Transverse colon (tissue), 4 donors: ENCODE data around the gene SIRT5. TPM values are rescaled to one million over a fixed set of nuclear protein-coding genes. Genes with fewer than 3 reads are reported as not detected.

Experiments
- DNase-seq: peaks from one replicate; pipeline ENCODE4 v3.0.0-alpha.2; 2019
- H3K27ac ChIP-seq, 4 donors: fragments of 200-600 bp; sonication (generic); 2 replicates each; pipeline ENCODE4 v1.5.1; 2016 to 2018; ENCODE audit warnings: inconsistent platforms in 4 of 4
- H3K27me3 ChIP-seq: fragments of 200-600 bp; sonication (generic); 2 replicates; pipeline ENCODE4 v1.5.1; 2017; ENCODE audit warnings: inconsistent platforms
- H3K36me3 ChIP-seq, 4 donors: fragments of 200-600 bp; sonication (generic); 2 replicates each; pipeline ENCODE4 v1.5.1; 2017 to 2019; ENCODE audit warnings: inconsistent platforms in 4 of 4
- H3K4me1 ChIP-seq, 4 donors: fragments of 200-600 bp; sonication (generic); 2 replicates each; pipeline ENCODE4 v1.5.1; 2017 to 2020; ENCODE audit warnings: inconsistent platforms in 4 of 4
- H3K4me3 ChIP-seq, 4 donors: fragments of 200-600 bp; sonication (generic); 1 replicate in 1 of 4; 2 replicates in 3 of 4; pipeline versions ENCODE4 v1.5.1 to v1.6.1; 2017 to 2019; ENCODE audit warnings: inconsistent platforms in 4 of 4
- H3K9me3 ChIP-seq, 2 donors: fragments of 200-600 bp; sonication (generic); 2 replicates each; pipeline ENCODE4 v1.5.1; 2017 to 2019; ENCODE audit warnings: inconsistent platforms in 2 of 2
- CTCF ChIP-seq, 5 experiments: fragments of 200-600 bp in 3 of 5; fragments of 450-650 bp in 2 of 5; sonication (generic) in 3 of 5; IDR thresholded peaks; 1 replicate in 2 of 5; 2 replicates in 3 of 5; pipeline ENCODE4 v1.5.1; 2016 to 2017; ENCODE audit warnings: antibody characterized with exemption in 5 of 5, inconsistent platforms in 3 of 5, mild to moderate bottlenecking in 2 of 5, moderate library complexity in 1 of 5
- EP300 ChIP-seq: sonication (generic); formaldehyde crosslinking; IDR thresholded peaks from one replicate; pipeline ENCODE4 v1.6.1; 2017; ENCODE audit warnings: antibody characterized with exemption, low read depth
- POLR2A ChIP-seq: fragments of 450-650 bp; IDR thresholded peaks from one replicate; pipeline ENCODE4 v1.6.1; 2016; ENCODE audit warnings: antibody characterized with exemption, mild to moderate bottlenecking, moderate library complexity
- POLR2AphosphoS5 ChIP-seq, 3 donors: sonication (generic); formaldehyde crosslinking; IDR thresholded peaks; one replicate each; pipeline ENCODE4 v1.6.1; 2016; ENCODE audit warnings: antibody characterized with exemption in 3 of 3
- WGBS, 2 donors: methylation state at CpG; one replicate each; pipeline ENCODE4 v1.1.5; 2018; ENCODE audit warnings: low coverage in 1 of 2; 5-methylcytosine and 5-hydroxymethylcytosine counted together
- in situ Hi-C, 4 donors: fragments of 200-750 bp; cut with MboI; loops; one replicate each; pipeline versions ENCODE4 v1.15.0 to v1.15.1; 2017; ENCODE audit warnings: low sequenced_read_pairs in 3 of 4, low pct_ligation_motif_present in 1 of 4, low pct_unique_long_range_greater_than_20kb in 1 of 4
- intact Hi-C: fragments of 100-400 bp; cut with DNase I; formaldehyde crosslinking; loops from one replicate; pipeline ENCODE4 v1.15.1; 2023; ENCODE audit warnings: low total_unique reads
- total RNA-seq, 4 donors: library from RNA; depleted of rRNA; stranded (reverse); fragments of >200 nt; gene quantifications; one replicate each; pipeline ENCODE4 v1.1.0, GENCODE V29; 2016

SIRT5 gene
- total RNA-seq, 4 donors from 2014 or later: 10.1 to 21.0 (median 13.9) TPM

- TF ChIP-seq POLR2A (no peak), EP300 (no peak)
- no peak for DNase-seq
- Histone ChIP-seq H3K4me1 (no peaks in the 10 kb centered on the region), H3K4me3 (no peak overlapping the region), H3K27me3 (no peaks in the 10 kb centered on the region), H3K27ac (no peak overlapping the region), H3K36me3 (peaks cover 0 to 50% (median 7%) of the 10 kb centered on the region in 4 donors), H3K9me3 (no peaks in the 10 kb centered on the region)
- in situ Hi-C loops (no loop called here), intact Hi-C loops (no loop called here)
- 56 to 63% methylated on average over 4 of the region's 4 CpGs for WGBS, 2 donors
These were observed 55.2 kb downstream of the SIRT5 start for GRCh38 chr6:13629459-13630116.

- peaks cover 0 to 43% (median 4%) of the 10 kb centered on the region in 4 donors for H3K36me3 ChIP-seq
- intact Hi-C loops: no loop called here
These were observed 56.1 kb downstream of the SIRT5 start for GRCh38 chr6:13630499-13630898.

GRCh38 chr6:13633343-13633742, 58.9 kb downstream of the SIRT5 start:
- H3K27me3 ChIP-seq: no peaks in the 10 kb centered on the region
- no peak for DNase-seq
- H3K4me1 ChIP-seq: no peaks in the 10 kb centered on the region
- 93 to 100% methylated on average over 2 of the region's 2 CpGs for WGBS, 2 donors
- H3K36me3 ChIP-seq: peaks cover 0 to 35% (median 7%) of the 10 kb centered on the region in 4 donors
- H3K4me3 ChIP-seq: no peak overlapping the region
- intact Hi-C loops (no loop called here), in situ Hi-C loops (no loop called here)
- no peaks in the 10 kb centered on the region for H3K9me3 ChIP-seq
- H3K27ac ChIP-seq: no peak overlapping the region
- TF ChIP-seq EP300 (no peak), POLR2AphosphoS5 (IDR thresholded peaks at IDR 0.05) (no peak), POLR2A (no peak), CTCF (IDR thresholded peaks at IDR 0.05) (no peak)

More at GRCh38 chr6:13630499-13630898, 56.1 kb downstream of the SIRT5 start:
- Histone ChIP-seq H3K4me3 (no peak overlapping the region), H3K4me1 (no peaks in the 10 kb centered on the region), H3K27ac (no peak overlapping the region), H3K27me3 (no peaks in the 10 kb centered on the region), H3K9me3 (no peaks in the 10 kb centered on the region)
- in situ Hi-C loops: no loop called here
- no peak for DNase-seq
- 92 to 100% methylated on average over 1 of the region's 1 CpG for WGBS, 2 donors
- TF ChIP-seq POLR2A: no peak
- TF ChIP-seq CTCF (IDR thresholded peaks at IDR 0.05): no peak
- TF ChIP-seq EP300: no peak
- TF ChIP-seq POLR2AphosphoS5 (IDR thresholded peaks at IDR 0.05): no peak

- no peak for TF ChIP-seq POLR2AphosphoS5 (IDR thresholded peaks at IDR 0.05)
- TF ChIP-seq EP300: no peak
- no peak for TF ChIP-seq CTCF (IDR thresholded peaks at IDR 0.05)
- TF ChIP-seq POLR2A: no peak
- Histone ChIP-seq H3K27me3 (no peaks in the 10 kb centered on the region), H3K4me3 (no peak overlapping the region), H3K9me3 (no peaks in the 10 kb centered on the region), H3K36me3 (peaks cover 0 to 50% (median 16%) of the 10 kb centered on the region in 4 donors), H3K4me1 (no peaks in the 10 kb centered on the region), H3K27ac (no peak overlapping the region)
- no peak for DNase-seq
- WGBS, 2 donors: 80 to 85% methylated on average over 4 of the region's 4 CpGs
- intact Hi-C loops: no loop called here
- in situ Hi-C loops: no loop called here
These were observed 61.7 kb downstream of the SIRT5 start for GRCh38 chr6:13635948-13636658.
